K562 (cell line): ENCODE measurements around the gene DNAJB12. TPM values are rescaled to one million over a fixed set of nuclear protein-coding genes. Genes with fewer than 3 reads are reported as not detected.

Experiments used
- AFF1 ChIP-seq, 2 experiments: fragments of 450-650 bp; IDR thresholded peaks; 2 replicates each; pipeline ENCODE4 v1.6.1; 2018; ENCODE audit warnings: mild to moderate bottlenecking in 2 of 2, low read depth in 1 of 2; ENCODE audit not compliant: partially characterized antibody in 2 of 2
- BHLHE40 ChIP-seq: IDR thresholded peaks from 2 replicates; pipeline ENCODE4 v1.6.1; 2011; ENCODE audit warnings: low read length, improper control_type of control experiment
- CHAMP1 ChIP-seq: fragments of 450-650 bp; IDR thresholded peaks from 2 replicates; pipeline ENCODE4 v1.6.1; 2016; ENCODE audit warnings: mild to moderate bottlenecking
- CREM ChIP-seq: IDR thresholded peaks from 2 replicates; pipeline ENCODE4 v1.6.1; 2014; ENCODE audit warnings: antibody characterized with exemption, low read depth
- DIDO1 ChIP-seq: fragments of 450-650 bp; IDR thresholded peaks from 2 replicates; pipeline ENCODE4 v1.6.1; 2016; ENCODE audit warnings: low read depth, missing biosample characterization, missing genetic modification characterization
- ESRRB ChIP-seq: fragments of 250-450 bp; sonication (Bioruptor Pico); IDR thresholded peaks from 2 replicates; pipeline ENCODE4 v1.5.0; 2020; ENCODE audit warnings: mild to moderate bottlenecking, moderate library complexity, borderline replicate concordance
- GABPB1 ChIP-seq: sonication (generic); formaldehyde crosslinking; IDR thresholded peaks from 2 replicates; pipeline ENCODE4 v1.8.0; 2022; ENCODE audit warnings: mild to moderate bottlenecking, missing genetic modification reagents
- HBP1 ChIP-seq: fragments of 450-650 bp; formaldehyde crosslinking; IDR thresholded peaks from 2 replicates; pipeline ENCODE4 v1.4.0; 2022; ENCODE audit warnings: missing genetic modification characterization
- HNRNPK ChIP-seq: fragments of 200-400 bp; formaldehyde crosslinking; IDR thresholded peaks from one replicate; pipeline ENCODE4 v1.6.1; 2018; ENCODE audit warnings: mild to moderate bottlenecking, low read depth, low read length; ENCODE audit not compliant: poor library complexity, severe bottlenecking
- NFATC3 ChIP-seq: fragments of 450-650 bp; IDR thresholded peaks from 2 replicates; pipeline ENCODE4 v1.6.1; 2017; ENCODE audit warnings: mild to moderate bottlenecking
- SMARCE1 ChIP-seq: fragments of 450-650 bp; IDR thresholded peaks from 2 replicates; pipeline ENCODE4 v1.7.1; 2016; ENCODE audit warnings: mild to moderate bottlenecking
- STAT5A ChIP-seq: IDR thresholded peaks from 2 replicates; pipeline ENCODE4 v1.6.1; 2012; ENCODE audit warnings: low read length, inconsistent platforms, borderline replicate concordance
- TCF3 ChIP-seq: sonication (generic); formaldehyde crosslinking; IDR thresholded peaks from 2 replicates; pipeline ENCODE4 v1.4.0; 2020; ENCODE audit warnings: mild to moderate bottlenecking, missing genetic modification reagents
- ZBTB7A ChIP-seq: IDR thresholded peaks from 2 replicates; pipeline ENCODE4 v1.6.1; 2011; ENCODE audit warnings: low read depth, mild to moderate bottlenecking, low read length, moderate library complexity, borderline replicate concordance; ENCODE audit not compliant: control insufficient read depth
- ZBTB9 ChIP-seq: fragments of 450-650 bp; formaldehyde crosslinking; IDR thresholded peaks from 2 replicates; pipeline ENCODE4 v1.4.0; 2020; ENCODE audit warnings: mild to moderate bottlenecking, moderate library complexity
- ZNF444 ChIP-seq: fragments of 250-450 bp; sonication (Bioruptor Pico); IDR thresholded peaks from 2 replicates; pipeline ENCODE4 v1.4.0; 2020; ENCODE audit warnings: mild to moderate bottlenecking, moderate library complexity
- ZNF561 ChIP-seq: fragments of 450-650 bp; formaldehyde crosslinking; conservative IDR thresholded peaks from 2 replicates; pipeline ENCODE4 v1.4.0; 2020; ENCODE audit warnings: mild to moderate bottlenecking, moderate library complexity
- polyA plus RNA-seq, 8 experiments: library from polyadenylated mRNA; depleted of rRNA in 4 of 8; stranded (reverse) in 5 of 8; unstranded in 3 of 8; fragments of >200 nt; fragmentation: Nextera tagmentation in 2 of 8; fragmentation: Illumina TruSeq in 1 of 8; extraction: Ambion mirVana in 2 of 8; extraction: Trizol in 1 of 8; gene quantifications; 2 replicates each; pipeline versions ENCODE4 v1.2.1 to v1.2.3, GENCODE V29; 2011 to 2014; ENCODE audit warnings: inconsistent platforms in 1 of 8, missing spikeins in 1 of 8
- total RNA-seq, 7 experiments: library from RNA; depleted of rRNA in 6 of 7; stranded (reverse); fragments of >200 nt in 6 of 7; fragmentation: Illumina TruSeq in 2 of 7; extraction: Trizol in 2 of 7; gene quantifications; 2 replicates each; pipeline versions ENCODE4 v1.2.1 to v1.2.3, GENCODE V29; 2011 to 2021; ENCODE audit warnings: low replicate concordance in 1 of 7

Gene DNAJB12
- total and polyA plus RNA-seq, 9 of the 15 experiments (the other 6 are each of a cell fraction or from before 2014, with no cell fraction given) = 3.5 to 31.5 (median 20.3) TPM

GRCh38 chr10:72298592-72299519 lies 55.9 kb downstream of the DNAJB12 start (continued):
- TF ChIP-seq ZNF561 (CRISPR knock-in tag) (no peak), STAT5A (no peak), AFF1 (IDR thresholded peaks at IDR 0.05; ENCODE audit: low read depth in 1 of 2, partially characterized antibody in 2 of 2) (peak in 1 of 2 experiments; percentile 1), ZBTB9 (CRISPR knock-in tag) (no peak), HBP1 (CRISPR knock-in tag) (no peak), DIDO1 (tag) (no peak), SMARCE1 (peak; percentile 13), NFATC3 (no peak), BHLHE40 (no peak), TCF3 (CRISPR knock-in tag) (no peak), CHAMP1 (no peak), CREM (no peak), GABPB1 (CRISPR knock-in tag) (no peak), HNRNPK (no peak), ZNF444 (CRISPR knock-in tag) (0 out of 2 replicates have a peak, but pooled peaks have one; percentile 5), ESRRB (CRISPR knock-in tag) (no peak), ZBTB7A (no peak)
